Activated CD8-positive, alpha-beta T cell treated with anti-CD3 and anti-CD28 coated beads for 36 hours (primary cell): Measurements from ENCODE around the gene ZBTB16. TPM values are rescaled to one million over a fixed set of nuclear protein-coding genes. Genes with fewer than 3 reads are reported as not detected.

Source experiments
- ATAC-seq: fragments of 200-7000 bp; cut with Tn5 transposase; one replicate; pipeline ENCODE4 v1.10.0; 2021; ENCODE audit warnings: mild to moderate bottlenecking, moderate library complexity
- CTCF ChIA-PET: fragments of 350-600 bp; sonication (Branson Sonifier 250); formaldehyde crosslinking; loops from one replicate; lab custom pipeline; 2021; ENCODE audit warnings: antibody characterized with exemption; lab: Charles Lee
- POLR2A ChIA-PET: fragments of 350-600 bp; sonication (Branson Sonifier 250); formaldehyde crosslinking; loops from one replicate; lab custom pipeline; 2021; ENCODE audit warnings: antibody characterized with exemption; lab: Charles Lee
- DNase-seq: peaks from one replicate; pipeline ENCODE4 v3.0.0-alpha.2; 2020
- H3K27ac Mint-ChIP-seq: one replicate; pipeline ENCODE4 v1.8.0; 2021; ENCODE audit warnings: mild to moderate bottlenecking, mixed read lengths
- H3K27me3 Mint-ChIP-seq: one replicate; pipeline ENCODE4 v1.8.0; 2021; ENCODE audit warnings: mixed read lengths
- H3K36me3 Mint-ChIP-seq: one replicate; pipeline ENCODE4 v1.8.0; 2021; ENCODE audit warnings: low read depth, mixed read lengths
- H3K4me1 Mint-ChIP-seq: one replicate; pipeline ENCODE4 v1.8.0; 2021; ENCODE audit warnings: low read depth, mixed read lengths
- H3K4me3 Mint-ChIP-seq: one replicate; pipeline ENCODE4 v1.8.0; 2021; ENCODE audit warnings: mild to moderate bottlenecking, moderate library complexity, mixed read lengths
- H3K9me3 Mint-ChIP-seq: one replicate; pipeline ENCODE4 v1.8.0; 2021; ENCODE audit warnings: mixed read lengths
- CTCF ChIP-seq: fragments of 200-600 bp; IDR thresholded peaks from one replicate; pipeline ENCODE4 v1.8.0; 2022; ENCODE audit warnings: antibody characterized with exemption, mild to moderate bottlenecking
- intact Hi-C: fragments of 100-400 bp; cut with micrococcal nuclease; formaldehyde crosslinking; loops from one replicate; pipeline ENCODE4 v1.10.0; 2022
- total RNA-seq, 2 experiments: library from RNA; stranded (reverse); gene quantifications; one replicate each; pipeline ENCODE4 v1.2.3, GENCODE V29; 2021

ZBTB16 gene
- total RNA-seq, 2 experiments from 2014 or later: 9.5 to 10.1 TPM

GRCh38 chr11:114265122-114265878, 205.8 kb downstream of the ZBTB16 start:
- no peak overlapping the region for H3K4me3 Mint-ChIP-seq
- peaks cover 2% of the 10 kb centered on the region for H3K27me3 Mint-ChIP-seq
- ChIA-PET CTCF (interaction anchor here (1.2 to 11.6 kb wide), 6 partner anchors 16 to 369 kb away, joined by 3 to 210 read pairs (median 40); no protein-coding TSS in a partner anchor), POLR2A (no interaction called here)
- H3K27ac Mint-ChIP-seq: no peak overlapping the region
- no peak for ATAC-seq
- no peak for DNase-seq
- no peak for TF ChIP-seq CTCF
- H3K36me3 Mint-ChIP-seq: no peaks in the 10 kb centered on the region
- intact Hi-C loops: no loop called here
- H3K9me3 Mint-ChIP-seq: no peaks in the 10 kb centered on the region
- H3K4me1 Mint-ChIP-seq: no peaks in the 10 kb centered on the region

GRCh38 chr11:114269498-114269897, 210.0 kb downstream of the ZBTB16 start:
- Mint-ChIP-seq H3K4me3 (no peak overlapping the region), H3K4me1 (no peaks in the 10 kb centered on the region), H3K27ac (no peak overlapping the region), H3K27me3 (peaks cover 23% of the 10 kb centered on the region), H3K36me3 (no peaks in the 10 kb centered on the region), H3K9me3 (no peaks in the 10 kb centered on the region)
- DNase-seq: no peak
- TF ChIP-seq CTCF: no peak
- ChIA-PET POLR2A (no interaction called here), CTCF (interaction anchor here (0.8 to 2.2 kb wide), 4 partner anchors 9 to 276 kb away, joined by 3 to 8 read pairs (median 4); no protein-coding TSS in a partner anchor)
- ATAC-seq: no peak
- intact Hi-C loops: no loop called here

GRCh38 chr11:114270531-114271270, 211.2 kb downstream of the ZBTB16 start:
- no peaks in the 10 kb centered on the region for H3K36me3 Mint-ChIP-seq
- peaks cover 26% of the 10 kb centered on the region for H3K27me3 Mint-ChIP-seq
- TF ChIP-seq CTCF: no peak
- ChIA-PET CTCF (interaction anchor here (2.3 kb wide), 1 partner anchor 9 kb away, joined by 18 read pairs; no protein-coding TSS in a partner anchor), POLR2A (no interaction called here)
- H3K27ac Mint-ChIP-seq: no peak overlapping the region
- ATAC-seq (no peak), DNase-seq (no peak)
- intact Hi-C loops: no loop called here
- no peak overlapping the region for H3K4me3 Mint-ChIP-seq
- no peaks in the 10 kb centered on the region for H3K9me3 Mint-ChIP-seq
- no peaks in the 10 kb centered on the region for H3K4me1 Mint-ChIP-seq

GRCh38 chr11:114271316-114271715, 211.8 kb downstream of the ZBTB16 start:
- POLR2A ChIA-PET: no interaction called here
- Mint-ChIP-seq H3K4me1 (no peaks in the 10 kb centered on the region), H3K27ac (no peak overlapping the region), H3K27me3 (peaks cover 27% of the 10 kb centered on the region), H3K4me3 (no peak overlapping the region), H3K9me3 (no peaks in the 10 kb centered on the region), H3K36me3 (no peaks in the 10 kb centered on the region)
- TF ChIP-seq CTCF: no peak
- intact Hi-C loops: no loop called here
- DNase-seq (no peak), ATAC-seq (no peak)
- CTCF ChIA-PET: interaction anchor here (1.4 to 2.3 kb wide), 2 partner anchors 10 to 277 kb away, joined by 4 to 18 read pairs; no protein-coding TSS in a partner anchor
